ENCODE results near the gene FOXJ3.

The FOXJ3 gene

DNA sequence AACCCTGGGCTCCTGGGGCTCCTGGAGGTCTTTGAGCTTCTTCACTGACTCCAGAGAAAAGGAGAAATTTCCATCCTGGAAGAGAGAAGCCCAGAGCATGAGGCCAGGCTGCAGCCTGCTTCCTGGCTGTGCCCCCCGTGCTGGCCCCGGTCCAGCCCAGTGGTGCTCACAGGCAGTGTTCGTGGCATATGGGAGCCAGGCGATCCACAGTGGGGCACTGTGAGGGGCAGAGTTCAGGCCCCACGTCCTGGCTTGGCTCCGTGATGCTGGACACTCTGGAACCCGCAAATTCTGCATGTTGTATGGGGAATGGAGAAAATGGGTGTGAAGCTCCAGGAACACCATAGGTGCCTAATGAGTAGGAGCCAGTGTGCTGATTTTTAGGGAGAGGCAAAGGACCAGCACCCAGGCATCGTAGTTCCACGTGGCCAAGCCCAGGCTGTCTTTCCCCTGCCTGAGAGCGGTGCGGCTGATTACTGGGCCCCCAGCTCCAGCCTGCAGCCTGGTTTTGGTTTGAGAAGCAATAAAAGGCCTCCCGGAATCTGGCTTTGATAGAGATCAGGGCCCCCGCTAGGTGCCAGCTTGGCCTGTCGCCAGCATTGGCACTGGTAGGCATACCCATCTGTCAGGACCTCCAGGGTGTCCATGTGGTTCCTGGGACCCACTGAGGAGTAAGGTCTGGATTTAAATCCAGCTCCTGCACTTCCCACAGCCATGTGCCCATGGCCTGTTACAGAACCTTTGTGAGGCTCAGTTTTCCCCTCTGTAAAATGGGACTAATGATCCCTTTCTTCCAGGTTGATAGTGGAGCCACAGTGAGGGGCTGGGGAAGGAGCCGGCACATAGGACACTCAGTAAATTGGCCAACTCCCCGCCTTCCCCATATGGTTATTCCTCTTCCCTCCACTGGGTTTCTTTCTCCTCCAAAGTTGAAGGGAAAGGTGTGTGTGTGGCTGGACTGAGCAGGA, 171.2 kb downstream of the FOXJ3 start:
- H3K36me3 ChIP-seq (ENCODE audit: insufficient read depth, low read length): no peaks in the 10 kb centered on the region
- peaks cover 17% of the 10 kb centered on the region for H3K4me1 ChIP-seq (ENCODE audit: insufficient read depth, low read length)
- no peaks in the 10 kb centered on the region for H3K9me3 ChIP-seq (ENCODE audit: control insufficient read depth, insufficient read depth, low read length)
- no peak overlapping the region for H3K9ac ChIP-seq (ENCODE audit: low read depth, low read length)

GRCh38 chr1:42163114-42163513, 171.9 kb downstream of the FOXJ3 start:
- Histone ChIP-seq H3K4me1 (ENCODE audit: insufficient read depth, low read length) (peaks cover 15% of the 10 kb centered on the region), H3K9ac (ENCODE audit: low read depth, low read length) (no peak overlapping the region), H3K9me3 (ENCODE audit: control insufficient read depth, insufficient read depth, low read length) (no peaks in the 10 kb centered on the region), H3K36me3 (ENCODE audit: insufficient read depth, low read length) (no peaks in the 10 kb centered on the region)

- H3K9me3 ChIP-seq (ENCODE audit: control insufficient read depth, insufficient read depth, low read length): no peaks in the 10 kb centered on the region
- H3K9ac ChIP-seq (ENCODE audit: low read depth, low read length): no peak overlapping the region
- no peaks in the 10 kb centered on the region for H3K36me3 ChIP-seq (ENCODE audit: insufficient read depth, low read length)
- peaks cover 13% of the 10 kb centered on the region for H3K4me1 ChIP-seq (ENCODE audit: insufficient read depth, low read length)
These were observed 172.9 kb downstream of the FOXJ3 start for GRCh38 chr1:42162181-42162580.

DNA sequence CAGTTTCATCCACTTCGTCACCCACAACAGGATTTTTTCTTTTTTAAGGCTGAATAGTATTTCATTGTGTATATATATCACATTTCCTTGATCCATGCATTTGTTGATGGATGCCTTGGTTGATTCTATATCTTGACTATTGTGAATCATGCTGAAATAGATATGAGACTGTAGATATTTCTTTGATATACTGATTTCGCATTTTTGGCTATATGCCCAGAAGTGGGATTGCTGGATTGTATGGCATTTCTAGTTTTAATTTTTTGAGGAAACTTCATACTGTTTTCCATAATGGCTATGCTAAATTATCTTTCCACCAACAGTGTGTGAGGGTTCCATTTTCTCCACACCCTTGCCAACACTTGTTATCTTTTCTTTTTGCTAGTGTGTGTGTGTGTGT, 176.8 kb downstream of the FOXJ3 start:
- Histone ChIP-seq H3K9ac (ENCODE audit: low read depth, low read length) (no peak overlapping the region), H3K36me3 (ENCODE audit: insufficient read depth, low read length) (no peaks in the 10 kb centered on the region), H3K4me1 (ENCODE audit: insufficient read depth, low read length) (no peaks in the 10 kb centered on the region), H3K9me3 (ENCODE audit: control insufficient read depth, insufficient read depth, low read length) (no peaks in the 10 kb centered on the region)

DNA sequence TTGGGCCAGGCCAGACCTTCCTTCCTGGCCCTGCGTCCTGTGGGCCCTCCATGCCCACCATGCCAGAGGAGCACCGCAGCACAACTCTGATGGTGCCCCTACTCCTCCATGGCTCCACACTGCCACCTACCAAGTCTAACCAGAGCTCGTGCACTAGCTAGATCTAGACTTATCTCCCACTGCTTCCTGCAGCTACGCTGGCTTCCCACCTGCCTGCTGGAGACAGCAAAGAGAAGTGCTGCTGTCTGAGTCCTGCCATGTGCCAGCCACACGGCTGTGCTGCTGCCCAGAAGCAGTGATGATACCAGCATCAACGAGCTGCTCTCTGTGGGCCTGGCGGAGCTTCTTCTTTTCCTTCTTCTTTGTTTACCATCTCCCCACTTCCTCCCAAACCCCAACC, 177.4 kb downstream of the FOXJ3 start:
- no peaks in the 10 kb centered on the region for H3K4me1 ChIP-seq (ENCODE audit: insufficient read depth, low read length)
- H3K36me3 ChIP-seq (ENCODE audit: insufficient read depth, low read length): no peaks in the 10 kb centered on the region
- no peak overlapping the region for H3K9ac ChIP-seq (ENCODE audit: low read depth, low read length)
- no peaks in the 10 kb centered on the region for H3K9me3 ChIP-seq (ENCODE audit: control insufficient read depth, insufficient read depth, low read length)

- no peaks in the 10 kb centered on the region for H3K9me3 ChIP-seq (ENCODE audit: control insufficient read depth, insufficient read depth, low read length)
- H3K4me1 ChIP-seq (ENCODE audit: insufficient read depth, low read length): no peaks in the 10 kb centered on the region
- H3K9ac ChIP-seq (ENCODE audit: low read depth, low read length): no peak overlapping the region
- H3K36me3 ChIP-seq (ENCODE audit: insufficient read depth, low read length): no peaks in the 10 kb centered on the region
These were observed 179.7 kb downstream of the FOXJ3 start for GRCh38 chr1:42155362-42155761.

DNA sequence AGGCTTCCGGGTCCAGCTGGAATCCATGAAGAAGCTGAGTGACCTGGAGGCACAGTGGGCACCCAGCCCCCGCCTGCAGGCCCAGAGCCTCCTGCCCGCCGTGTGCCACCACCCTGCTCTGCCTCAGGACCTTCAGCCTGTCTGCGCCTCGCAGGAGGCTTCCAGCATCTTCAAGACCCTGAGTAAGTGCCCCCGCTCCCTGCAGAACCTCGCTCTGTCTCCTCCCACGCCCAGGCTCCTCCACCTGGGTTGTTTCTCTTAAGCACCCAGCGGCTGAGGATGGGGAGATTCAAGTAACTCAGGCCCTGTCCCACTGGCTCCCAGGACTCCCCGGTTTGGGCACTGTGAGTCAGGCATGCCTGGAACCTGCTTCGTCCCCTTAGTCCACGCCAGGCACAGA, 180.3 kb downstream of the FOXJ3 start:
- Histone ChIP-seq H3K4me1 (ENCODE audit: insufficient read depth, low read length) (no peaks in the 10 kb centered on the region), H3K36me3 (ENCODE audit: insufficient read depth, low read length) (no peaks in the 10 kb centered on the region)

GRCh38 chr1:42153624-42154023, 181.4 kb downstream of the FOXJ3 start:
- Histone ChIP-seq H3K9me3 (ENCODE audit: control insufficient read depth, insufficient read depth, low read length) (no peaks in the 10 kb centered on the region), H3K9ac (ENCODE audit: low read depth, low read length) (no peak overlapping the region), H3K36me3 (ENCODE audit: insufficient read depth, low read length) (no peaks in the 10 kb centered on the region), H3K4me1 (ENCODE audit: insufficient read depth, low read length) (no peaks in the 10 kb centered on the region)

More for the DNA sequence above, 180.3 kb downstream of the FOXJ3 start:
- H3K9me3 ChIP-seq (ENCODE audit: control insufficient read depth, insufficient read depth, low read length): no peaks in the 10 kb centered on the region
- H3K9ac ChIP-seq (ENCODE audit: low read depth, low read length): no peak overlapping the region

DNA sequence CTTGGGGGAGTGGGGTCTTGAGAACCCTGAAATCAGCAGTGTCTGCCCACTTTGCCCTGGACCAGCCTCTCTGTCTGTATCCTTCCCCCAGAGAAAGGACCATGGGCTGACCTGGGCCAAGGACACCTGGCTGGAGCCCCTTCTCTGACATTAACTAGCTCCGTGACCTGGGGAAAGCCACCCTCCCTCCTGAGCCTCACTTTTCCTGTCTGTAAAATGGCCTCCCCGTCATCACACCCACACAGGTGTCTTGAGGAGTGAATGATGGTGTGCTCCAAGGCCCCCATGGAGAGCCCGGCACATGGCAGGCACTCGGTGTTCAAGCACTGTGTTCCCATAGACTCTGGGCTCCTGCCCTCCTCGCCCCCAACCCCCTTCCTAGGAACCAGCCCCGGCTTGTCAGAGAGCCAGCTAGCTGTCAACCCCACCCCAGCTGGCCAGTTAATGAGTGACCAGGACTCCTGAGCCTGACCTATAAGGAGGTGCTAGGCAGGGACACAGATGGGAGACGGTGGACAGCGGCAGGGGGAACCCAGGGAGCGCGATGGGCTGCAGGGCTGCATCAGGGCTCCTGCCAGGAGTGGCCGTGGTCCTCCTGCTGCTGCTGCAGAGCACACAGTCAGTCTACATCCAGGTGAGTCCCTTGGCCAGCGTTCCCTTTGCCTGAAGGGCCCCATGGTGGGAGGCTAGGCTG, 182.0 kb downstream of the FOXJ3 start, which contains the start of gene GUCA2B:
GUCA2B (plus strand) TSS at position 504 of the 694 bp plus-strand sequence; CDS start at position 545, 41 bp downstream.
- H3K9me3 ChIP-seq (ENCODE audit: control insufficient read depth, insufficient read depth, low read length): no peaks in the 10 kb centered on the region
- H3K36me3 ChIP-seq (ENCODE audit: insufficient read depth, low read length): no peaks in the 10 kb centered on the region
- H3K4me1 ChIP-seq (ENCODE audit: insufficient read depth, low read length): no peaks in the 10 kb centered on the region
- H3K9ac ChIP-seq (ENCODE audit: low read depth, low read length): no peak within 1 kb of the TSS

- H3K9me3 ChIP-seq (ENCODE audit: control insufficient read depth, insufficient read depth, low read length): no peaks in the 10 kb centered on the region
- no peaks in the 10 kb centered on the region for H3K36me3 ChIP-seq (ENCODE audit: insufficient read depth, low read length)
- H3K4me1 ChIP-seq (ENCODE audit: insufficient read depth, low read length): no peaks in the 10 kb centered on the region
- no peak overlapping the region for H3K9ac ChIP-seq (ENCODE audit: low read depth, low read length)
These were observed 182.9 kb downstream of the FOXJ3 start for GRCh38 chr1:42152119-42152518.

- Histone ChIP-seq H3K9ac (ENCODE audit: low read depth, low read length) (no peak overlapping the region), H3K36me3 (ENCODE audit: insufficient read depth, low read length) (no peaks in the 10 kb centered on the region), H3K4me1 (ENCODE audit: insufficient read depth, low read length) (no peaks in the 10 kb centered on the region), H3K9me3 (ENCODE audit: control insufficient read depth, insufficient read depth, low read length) (no peaks in the 10 kb centered on the region)
These were observed 184.4 kb downstream of the FOXJ3 start for GRCh38 chr1:42150651-42151050.

DNA sequence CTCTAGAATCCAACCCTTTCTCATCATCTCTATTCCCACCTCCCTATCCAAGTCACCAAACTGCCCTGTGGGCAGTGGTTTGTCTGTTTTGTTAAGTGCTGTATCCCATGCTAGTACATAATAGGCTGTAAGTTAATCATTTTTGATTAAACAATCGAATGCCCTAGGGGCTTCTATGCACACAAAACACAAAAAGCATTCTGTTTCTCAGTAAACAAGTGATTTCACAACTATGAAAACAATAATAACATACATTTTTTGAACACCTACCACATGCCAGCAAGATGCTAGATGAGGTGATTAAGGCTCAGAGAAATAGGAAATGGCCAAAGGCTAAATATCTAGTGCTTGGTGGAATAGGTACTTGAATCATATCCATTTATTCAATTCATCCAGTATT, 186.9 kb downstream of the FOXJ3 start:
- Histone ChIP-seq H3K9ac (ENCODE audit: low read depth, low read length) (no peak overlapping the region), H3K9me3 (ENCODE audit: control insufficient read depth, insufficient read depth, low read length) (no peaks in the 10 kb centered on the region), H3K36me3 (ENCODE audit: insufficient read depth, low read length) (no peaks in the 10 kb centered on the region), H3K4me1 (ENCODE audit: insufficient read depth, low read length) (no peaks in the 10 kb centered on the region)

DNA sequence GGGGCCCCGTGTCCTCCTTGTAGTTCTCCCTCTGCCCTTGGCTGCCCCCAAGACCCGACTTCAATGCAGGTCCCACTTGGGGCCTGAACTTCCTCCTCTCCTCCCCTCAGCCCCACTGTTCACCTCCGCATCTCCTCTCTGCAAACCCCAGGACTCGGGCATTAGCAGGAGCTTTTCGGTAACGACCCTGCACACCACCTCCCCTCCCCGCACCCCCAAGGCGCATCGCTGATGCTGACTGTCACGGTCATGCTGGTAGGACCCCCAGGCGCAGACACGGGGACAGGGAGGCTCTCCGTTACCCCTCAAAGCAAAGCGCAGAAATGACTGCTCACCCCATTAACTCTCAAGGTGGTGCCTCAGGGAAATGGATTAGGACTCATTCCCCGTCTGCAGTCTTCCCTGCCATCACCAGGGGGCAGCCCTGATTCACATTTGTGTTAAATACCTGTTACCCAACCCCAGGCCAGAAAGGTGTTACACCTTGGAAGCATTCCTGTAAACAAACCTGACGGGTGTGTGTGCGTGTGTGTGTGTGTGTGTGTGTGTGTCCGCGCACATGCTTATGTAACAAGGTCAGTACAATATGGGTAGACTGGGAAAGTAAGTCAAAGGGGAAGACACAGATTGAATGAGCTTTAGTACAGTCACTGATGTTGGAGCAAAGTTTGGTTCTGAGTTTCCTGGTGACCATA, 188.3 kb downstream of the FOXJ3 start:
- no peak overlapping the region for H3K9ac ChIP-seq (ENCODE audit: low read depth, low read length)
- no peaks in the 10 kb centered on the region for H3K9me3 ChIP-seq (ENCODE audit: control insufficient read depth, insufficient read depth, low read length)
- no peaks in the 10 kb centered on the region for H3K4me1 ChIP-seq (ENCODE audit: insufficient read depth, low read length)
- no peaks in the 10 kb centered on the region for H3K36me3 ChIP-seq (ENCODE audit: insufficient read depth, low read length)

DNA sequence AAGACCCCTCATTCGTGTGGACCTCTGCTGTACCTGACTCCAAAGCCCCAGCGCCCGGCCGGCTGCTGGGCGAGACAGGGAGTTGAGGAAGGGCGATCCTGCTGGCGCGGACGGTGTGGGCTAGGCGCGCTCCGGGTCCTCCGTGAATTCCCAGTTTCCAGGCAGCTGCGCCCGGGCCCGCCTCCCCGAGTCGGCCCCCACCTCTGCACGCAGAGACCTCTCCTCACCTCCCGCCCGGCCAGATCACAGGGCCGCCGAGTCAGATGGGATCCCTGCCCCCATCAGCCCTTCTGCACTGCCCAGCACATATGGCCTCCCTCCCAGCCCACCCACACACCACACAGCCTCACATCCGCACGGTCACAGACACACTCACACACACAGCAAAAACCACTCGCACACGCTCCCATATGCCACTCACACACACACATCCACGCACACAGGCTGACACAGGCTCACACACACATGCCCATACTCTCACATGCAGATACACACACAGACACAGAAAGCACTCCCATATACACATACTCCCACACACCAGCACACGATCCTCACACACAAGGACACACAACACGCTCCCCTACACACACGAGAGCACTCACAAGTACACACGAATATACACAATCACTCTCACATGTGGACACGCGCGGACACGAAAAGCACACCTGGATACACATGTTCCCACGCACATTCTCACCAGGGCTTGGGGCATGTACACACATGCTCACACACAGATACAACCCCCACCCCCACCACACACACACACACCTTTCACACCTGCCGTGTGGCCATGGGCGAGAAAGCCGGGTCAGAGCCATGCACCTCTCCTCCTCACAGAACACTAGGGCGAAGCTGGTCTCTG, 189.0 kb downstream of the FOXJ3 start:
- no peaks in the 10 kb centered on the region for H3K9me3 ChIP-seq (ENCODE audit: control insufficient read depth, insufficient read depth, low read length)
- no peaks in the 10 kb centered on the region for H3K4me1 ChIP-seq (ENCODE audit: insufficient read depth, low read length)
- H3K9ac ChIP-seq (ENCODE audit: low read depth, low read length): no peak overlapping the region
- H3K36me3 ChIP-seq (ENCODE audit: insufficient read depth, low read length): no peaks in the 10 kb centered on the region
